ENCODE results near the gene ZNF407.

The ZNF407 gene

GRCh38 chr18:74996996-74997395 lies 399.3 kb downstream of the ZNF407 start:
- H3K9me3 ChIP-seq (ENCODE audit: severe bottlenecking): no peaks in the 10 kb centered on the region
- DNase-seq (ENCODE audit: low spot score): no peak
- no peaks in the 10 kb centered on the region for H3K27me3 ChIP-seq (ENCODE audit: insufficient read depth, poor library complexity, severe bottlenecking)
- H3K4me1 ChIP-seq (ENCODE audit: insufficient read depth, poor library complexity, severe bottlenecking): peaks cover 22% of the 10 kb centered on the region
- TF ChIP-seq, protein P1, sequence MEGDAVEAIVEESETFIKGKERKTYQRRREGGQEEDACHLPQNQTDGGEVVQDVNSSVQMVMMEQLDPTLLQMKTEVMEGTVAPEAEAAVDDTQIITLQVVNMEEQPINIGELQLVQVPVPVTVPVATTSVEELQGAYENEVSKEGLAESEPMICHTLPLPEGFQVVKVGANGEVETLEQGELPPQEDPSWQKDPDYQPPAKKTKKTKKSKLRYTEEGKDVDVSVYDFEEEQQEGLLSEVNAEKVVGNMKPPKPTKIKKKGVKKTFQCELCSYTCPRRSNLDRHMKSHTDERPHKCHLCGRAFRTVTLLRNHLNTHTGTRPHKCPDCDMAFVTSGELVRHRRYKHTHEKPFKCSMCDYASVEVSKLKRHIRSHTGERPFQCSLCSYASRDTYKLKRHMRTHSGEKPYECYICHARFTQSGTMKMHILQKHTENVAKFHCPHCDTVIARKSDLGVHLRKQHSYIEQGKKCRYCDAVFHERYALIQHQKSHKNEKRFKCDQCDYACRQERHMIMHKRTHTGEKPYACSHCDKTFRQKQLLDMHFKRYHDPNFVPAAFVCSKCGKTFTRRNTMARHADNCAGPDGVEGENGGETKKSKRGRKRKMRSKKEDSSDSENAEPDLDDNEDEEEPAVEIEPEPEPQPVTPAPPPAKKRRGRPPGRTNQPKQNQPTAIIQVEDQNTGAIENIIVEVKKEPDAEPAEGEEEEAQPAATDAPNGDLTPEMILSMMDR (IDR thresholded peaks at IDR 0.05; ENCODE audit: poor library complexity, severe bottlenecking): no peak
- no peaks in the 10 kb centered on the region for H3K36me3 ChIP-seq (ENCODE audit: low read depth)
- ATAC-seq (ENCODE audit: low read depth): no peak
- no peak overlapping the region for H3K4me3 ChIP-seq (ENCODE audit: severe bottlenecking)
- H3K27ac ChIP-seq (ENCODE audit: poor library complexity, severe bottlenecking): no peak overlapping the region

- TF ChIP-seq, protein P1 (IDR thresholded peaks at IDR 0.05; ENCODE audit: poor library complexity, severe bottlenecking): no peak
- ATAC-seq (ENCODE audit: low read depth): no peak
- H3K4me1 ChIP-seq (ENCODE audit: insufficient read depth, poor library complexity, severe bottlenecking): peaks cover 6% of the 10 kb centered on the region
- no peaks in the 10 kb centered on the region for H3K36me3 ChIP-seq (ENCODE audit: low read depth)
- H3K9me3 ChIP-seq (ENCODE audit: severe bottlenecking): no peaks in the 10 kb centered on the region
- H3K4me3 ChIP-seq (ENCODE audit: severe bottlenecking): no peak overlapping the region
- no peaks in the 10 kb centered on the region for H3K27me3 ChIP-seq (ENCODE audit: insufficient read depth, poor library complexity, severe bottlenecking)
- no peak for DNase-seq (ENCODE audit: low spot score)
- no peak overlapping the region for H3K27ac ChIP-seq (ENCODE audit: poor library complexity, severe bottlenecking)
These were observed 403.2 kb downstream of the ZNF407 start for GRCh38 chr18:75000920-75001319.

- DNase-seq (ENCODE audit: low spot score) (no peak), ATAC-seq (ENCODE audit: low read depth) (no peak)
- no peaks in the 10 kb centered on the region for H3K9me3 ChIP-seq (ENCODE audit: severe bottlenecking)
- H3K36me3 ChIP-seq (ENCODE audit: low read depth): no peaks in the 10 kb centered on the region
- H3K27me3 ChIP-seq (ENCODE audit: insufficient read depth, poor library complexity, severe bottlenecking): no peaks in the 10 kb centered on the region
- TF ChIP-seq, protein P1 (IDR thresholded peaks at IDR 0.05; ENCODE audit: poor library complexity, severe bottlenecking): no peak
- H3K27ac ChIP-seq (ENCODE audit: poor library complexity, severe bottlenecking): no peak overlapping the region
- no peaks in the 10 kb centered on the region for H3K4me1 ChIP-seq (ENCODE audit: insufficient read depth, poor library complexity, severe bottlenecking)
- no peak overlapping the region for H3K4me3 ChIP-seq (ENCODE audit: severe bottlenecking)
These were observed 405.4 kb downstream of the ZNF407 start for GRCh38 chr18:75003039-75003438.

DNA sequence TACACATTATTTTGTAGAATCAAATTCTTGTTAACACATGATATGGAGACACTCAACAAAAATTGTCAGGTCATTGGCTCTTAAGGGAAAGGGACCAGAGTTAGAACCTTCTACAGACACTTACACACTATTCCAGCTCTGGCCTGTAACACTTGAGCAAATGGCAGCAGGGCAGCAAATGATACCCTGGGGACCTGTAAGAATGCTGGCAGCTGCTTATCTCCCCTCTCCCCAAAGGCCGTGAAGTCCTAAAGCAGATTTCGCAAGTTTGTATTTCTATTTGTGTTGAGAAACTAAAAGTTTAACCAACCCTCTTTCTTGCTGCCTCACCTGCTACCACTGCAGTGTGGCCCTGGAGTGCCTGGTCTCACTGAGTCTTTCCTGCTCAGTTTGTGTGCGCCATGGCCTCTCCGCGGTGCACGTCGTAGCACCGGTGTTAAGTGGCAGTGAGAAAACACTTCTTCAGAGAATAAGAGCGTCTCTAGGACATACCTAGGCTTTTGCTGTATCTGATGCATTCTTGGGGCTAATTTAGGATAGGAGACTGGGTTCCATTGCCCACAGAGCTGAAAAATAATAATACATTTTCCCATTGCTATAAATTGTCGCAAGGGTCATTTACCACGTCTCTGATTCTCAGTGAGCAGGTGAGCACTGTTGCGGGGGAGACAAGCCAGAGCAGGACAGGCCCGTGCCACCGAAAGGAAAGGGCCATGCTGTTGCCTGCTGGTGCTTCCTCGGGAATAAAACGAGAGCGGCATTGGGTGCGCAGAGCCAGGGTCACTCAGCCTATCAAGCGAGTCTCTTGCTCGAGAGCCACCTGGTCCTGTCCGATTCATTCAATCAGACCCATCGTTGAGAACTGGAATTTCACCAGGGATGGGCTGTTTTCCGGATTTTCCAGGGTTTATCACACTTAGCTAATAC lies 406.4 kb downstream of the ZNF407 start:
- Histone ChIP-seq H3K27ac (ENCODE audit: poor library complexity, severe bottlenecking) (no peak overlapping the region), H3K4me1 (ENCODE audit: insufficient read depth, poor library complexity, severe bottlenecking) (no peaks in the 10 kb centered on the region), H3K27me3 (ENCODE audit: insufficient read depth, poor library complexity, severe bottlenecking) (no peaks in the 10 kb centered on the region), H3K4me3 (ENCODE audit: severe bottlenecking) (no peak overlapping the region), H3K9me3 (ENCODE audit: severe bottlenecking) (no peaks in the 10 kb centered on the region), H3K36me3 (ENCODE audit: low read depth) (no peaks in the 10 kb centered on the region)
- no peak for DNase-seq (ENCODE audit: low spot score)
- TF ChIP-seq, protein P1 (IDR thresholded peaks at IDR 0.05; ENCODE audit: poor library complexity, severe bottlenecking): no peak
- ATAC-seq (ENCODE audit: low read depth): no peak

DNA sequence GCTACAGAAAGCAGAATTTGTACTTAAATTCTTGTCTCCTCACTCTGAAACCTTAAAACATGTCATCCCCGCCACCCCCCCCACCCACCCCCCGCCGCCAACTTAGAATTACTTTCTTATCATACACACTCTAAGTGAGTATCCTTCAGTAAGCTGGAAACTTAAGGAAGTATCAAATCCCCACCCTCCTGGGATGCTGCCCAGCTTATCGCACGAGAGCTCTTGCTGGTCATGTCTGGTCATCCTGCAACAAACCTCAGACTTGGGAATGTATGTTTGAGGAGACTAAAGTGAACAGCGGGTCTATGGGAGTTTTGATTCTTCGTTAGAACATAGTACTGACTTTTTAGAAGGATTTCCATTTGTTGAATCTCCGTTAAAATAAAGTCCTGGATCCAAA lies 408.0 kb downstream of the ZNF407 start:
- Histone ChIP-seq H3K27me3 (ENCODE audit: insufficient read depth, poor library complexity, severe bottlenecking) (no peaks in the 10 kb centered on the region), H3K9me3 (ENCODE audit: severe bottlenecking) (no peaks in the 10 kb centered on the region), H3K27ac (ENCODE audit: poor library complexity, severe bottlenecking) (no peak overlapping the region), H3K36me3 (ENCODE audit: low read depth) (no peaks in the 10 kb centered on the region), H3K4me1 (ENCODE audit: insufficient read depth, poor library complexity, severe bottlenecking) (no peaks in the 10 kb centered on the region), H3K4me3 (ENCODE audit: severe bottlenecking) (no peak overlapping the region)
- DNase-seq (ENCODE audit: low spot score) (no peak), ATAC-seq (ENCODE audit: low read depth) (no peak)
- TF ChIP-seq, protein P1 (IDR thresholded peaks at IDR 0.05; ENCODE audit: poor library complexity, severe bottlenecking): no peak

Measured in RWPE2 (cell line).